Right renal cortex interstitium (tissue), 3 donors: ENCODE measurements around the gene TKTL1. TPM values are rescaled to one million over a fixed set of nuclear protein-coding genes. Genes with fewer than 3 reads are reported as not detected.
"Not testable (repeated sequence)": the region's sequence is repeated elsewhere in the genome, so short reads cannot be mapped to it uniquely, and the experiment has no call there.

Experiments used
- DNase-seq, 3 donors: peaks; one replicate each; pipeline ENCODE4 v3.0.0-alpha.2; 2013; ENCODE audit warnings: low read depth in 3 of 3, low spot score in 2 of 3
- polyA plus RNA-seq, 3 donors: library from polyadenylated mRNA; unstranded; fragments of 120-200 nt; gene quantifications; one replicate each; pipeline ENCODE4 v1.2.1, GENCODE V29; 2013; ENCODE audit not compliant: insufficient read length in 3 of 3

The TKTL1 gene
- polyA plus RNA-seq, 3 donors: 0.28 to 0.76 (median 0.45) TPM

DNA sequence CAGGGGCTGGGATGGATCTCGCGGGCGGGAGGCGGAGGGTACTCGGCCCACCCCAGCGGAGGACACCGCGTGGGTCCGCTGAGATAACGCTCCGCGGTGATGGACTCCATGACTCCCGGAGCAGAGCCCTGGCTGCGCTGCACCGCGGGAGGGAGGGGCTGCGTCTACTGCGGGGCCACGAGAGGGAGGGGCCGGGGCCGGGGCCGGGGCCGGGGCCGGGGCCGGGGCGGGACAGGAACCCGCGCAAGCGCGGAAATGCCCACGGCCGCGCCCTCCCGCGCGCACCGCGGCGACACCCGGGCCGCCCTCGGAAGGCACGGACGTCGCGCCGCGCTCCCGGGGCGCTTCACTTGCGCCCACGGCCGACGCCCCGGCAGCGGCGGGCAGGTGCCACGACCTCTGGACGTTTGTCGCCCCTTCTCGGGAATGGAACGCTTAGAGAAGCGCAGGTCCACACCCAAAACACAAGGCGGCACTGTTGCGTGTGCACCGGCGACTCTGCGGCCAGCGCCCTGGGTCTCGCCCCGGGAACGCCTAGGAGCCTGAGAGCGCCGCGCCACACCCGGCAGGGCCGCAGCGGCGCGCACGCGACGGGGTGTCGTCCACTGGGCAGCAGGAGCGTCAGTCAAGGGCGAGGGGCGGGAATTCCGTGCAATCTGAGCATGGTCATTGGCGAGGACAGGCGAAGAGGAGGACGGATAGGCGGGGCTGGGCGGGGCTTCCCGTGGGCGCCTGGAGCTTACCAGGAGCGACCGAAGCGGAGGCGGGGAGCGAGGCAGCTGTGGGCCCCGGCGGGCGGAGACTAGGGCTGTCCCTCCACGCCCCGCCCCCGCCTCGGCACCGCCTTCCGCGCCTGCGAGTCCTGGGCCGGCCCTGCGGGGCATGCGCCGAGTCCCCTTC lies 46.1 kb downstream of the TKTL1 start:
- not testable (repeated sequence) for DNase-seq

DNA sequence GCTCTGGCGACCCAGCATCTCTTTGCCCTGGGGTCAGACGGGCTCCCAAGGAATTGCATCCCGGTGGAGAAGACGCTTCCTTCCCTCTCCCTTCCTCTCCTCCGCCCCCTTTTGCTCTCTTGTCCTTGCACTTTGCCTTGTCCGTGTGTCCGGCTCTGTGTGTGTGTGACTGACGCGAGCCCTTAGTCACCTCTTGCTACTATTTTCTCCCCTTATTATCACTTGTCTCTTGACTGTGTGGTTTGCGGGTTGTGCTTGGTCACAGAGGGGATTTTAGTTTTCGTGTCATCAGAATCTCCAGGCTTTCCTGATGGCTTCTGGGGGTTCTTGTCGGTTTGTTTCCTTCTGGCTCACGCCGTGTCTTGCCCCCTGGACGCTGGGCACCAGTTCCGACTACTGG lies 47.5 kb downstream of the TKTL1 start:
- DNase-seq: not testable (repeated sequence)

DNA sequence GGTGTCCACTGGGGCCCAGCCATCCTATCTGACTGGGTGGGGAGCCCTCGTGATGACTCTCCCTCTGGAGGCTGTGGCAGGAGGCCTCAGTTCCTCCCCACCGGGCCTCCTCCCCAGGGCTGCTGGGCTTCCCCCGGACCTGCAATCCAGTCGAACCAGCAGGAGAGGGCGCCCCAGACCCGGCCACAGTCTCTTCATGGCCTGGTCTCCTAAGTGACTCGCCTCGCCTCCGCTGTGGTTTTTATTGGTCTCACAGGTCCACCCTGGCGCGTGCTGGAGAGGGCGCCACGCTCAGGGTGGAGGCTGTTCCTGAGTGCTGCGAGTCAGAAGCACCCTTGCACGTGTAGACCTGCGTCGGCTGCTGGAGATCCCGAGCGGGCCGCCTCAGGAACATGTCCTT lies 48.0 kb downstream of the TKTL1 start:
- not testable (repeated sequence) for DNase-seq

DNA sequence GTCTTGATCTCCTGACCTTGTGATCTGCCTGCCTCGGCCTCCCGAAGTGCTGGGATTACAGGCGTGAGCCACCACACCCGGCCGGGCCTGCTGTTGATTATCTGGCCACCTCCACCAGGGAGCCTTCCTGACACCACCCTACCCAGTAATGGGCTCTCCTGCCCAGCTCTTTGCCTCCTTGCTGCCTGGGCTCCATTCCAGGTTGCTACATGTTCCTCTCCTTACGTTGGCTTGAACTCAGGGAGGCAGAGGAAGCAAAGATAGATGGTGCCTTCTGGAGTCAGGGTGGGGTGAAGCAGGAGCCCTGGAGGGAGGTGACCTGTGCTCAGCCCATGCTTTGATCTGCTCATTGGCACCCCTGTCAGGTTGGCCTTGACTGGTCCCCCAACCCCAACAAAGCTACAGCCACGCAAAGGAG lies 52.5 kb downstream of the TKTL1 start:
- no peak for DNase-seq

DNA sequence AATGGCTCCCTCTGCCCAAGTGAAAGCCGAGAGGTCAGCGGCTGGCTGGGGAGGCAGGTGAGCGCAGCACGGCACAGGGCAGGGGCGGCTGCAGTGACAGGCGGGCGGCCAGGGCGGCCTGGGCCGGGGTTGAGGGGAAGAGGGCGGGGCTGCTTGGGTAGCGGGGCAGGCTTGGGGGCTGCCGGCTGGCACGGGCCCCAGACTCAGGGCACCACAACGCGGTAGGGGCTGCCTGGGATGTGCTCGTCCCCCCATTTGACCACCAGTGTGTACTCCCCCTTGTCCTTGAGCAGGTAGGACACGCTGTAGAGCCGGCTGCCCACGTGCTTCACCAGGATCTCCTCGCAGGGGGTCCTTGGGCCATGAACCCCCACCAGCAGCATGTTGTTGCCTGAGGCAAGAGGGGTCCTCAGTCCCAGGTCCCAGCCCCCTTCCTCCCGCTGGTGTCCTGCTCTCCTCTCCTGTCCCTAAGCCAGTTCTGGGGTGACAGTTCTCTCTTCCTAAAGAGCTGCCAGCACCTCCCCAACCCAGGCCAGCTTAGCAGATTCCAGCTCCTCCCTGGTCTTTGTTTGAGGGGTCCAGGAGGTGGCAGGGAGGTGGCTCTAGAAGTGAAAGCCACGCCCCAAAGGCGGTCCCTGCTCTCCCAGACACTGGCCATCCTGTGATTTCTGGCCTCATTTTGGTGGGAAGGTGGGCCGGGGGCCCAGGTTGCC lies 53.2 kb downstream of the TKTL1 start:
- DNase-seq: no peak

DNA sequence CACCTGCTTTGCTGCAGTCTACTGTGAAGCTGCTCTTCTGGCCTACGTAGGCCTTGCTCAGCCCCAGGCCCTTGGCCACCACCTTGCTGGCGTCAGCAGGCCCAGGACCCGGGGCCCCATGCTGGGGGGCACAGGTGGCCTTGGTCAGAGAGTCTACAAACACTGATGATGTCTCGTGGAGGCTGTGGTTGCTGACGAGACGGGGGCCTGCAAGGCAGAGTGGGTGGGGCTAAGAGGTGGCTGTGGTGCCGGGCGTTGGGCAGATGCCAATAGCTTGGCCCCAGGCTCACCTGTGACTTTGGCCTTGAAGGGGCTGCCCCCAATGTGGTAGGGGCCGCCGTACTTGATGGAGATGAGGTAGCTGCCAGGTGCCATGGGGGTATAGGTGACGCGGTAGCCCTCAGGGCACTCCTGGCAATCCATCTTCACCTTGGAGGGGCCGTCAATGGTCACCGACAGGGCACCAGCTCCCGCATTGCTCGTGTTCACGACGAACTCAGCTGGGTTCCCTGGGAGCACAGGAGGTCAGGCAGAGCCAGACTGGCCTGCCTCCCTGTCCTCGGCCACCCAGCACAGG lies 53.9 kb downstream of the TKTL1 start:
- DNase-seq: no peak

DNA sequence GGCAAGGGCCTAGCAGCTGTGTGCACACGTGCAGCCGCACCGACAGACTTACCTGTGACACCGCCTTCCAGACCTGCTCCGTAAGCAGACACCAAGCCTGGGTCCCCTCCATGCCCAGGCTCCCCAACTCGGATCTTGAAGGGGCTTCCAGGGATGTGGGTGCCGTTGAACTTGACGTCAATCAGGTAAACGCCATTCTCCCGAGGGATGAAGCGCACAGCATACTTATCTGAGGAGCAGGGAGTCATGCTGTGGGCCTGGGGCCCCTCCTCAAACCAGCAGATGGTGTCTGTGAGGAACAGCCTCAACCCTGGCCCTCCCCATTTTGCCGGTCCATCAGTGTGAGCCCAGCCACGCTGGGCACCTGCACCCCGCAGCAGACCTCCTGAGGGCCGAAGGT lies 54.4 kb downstream of the TKTL1 start:
- no peak for DNase-seq

DNA sequence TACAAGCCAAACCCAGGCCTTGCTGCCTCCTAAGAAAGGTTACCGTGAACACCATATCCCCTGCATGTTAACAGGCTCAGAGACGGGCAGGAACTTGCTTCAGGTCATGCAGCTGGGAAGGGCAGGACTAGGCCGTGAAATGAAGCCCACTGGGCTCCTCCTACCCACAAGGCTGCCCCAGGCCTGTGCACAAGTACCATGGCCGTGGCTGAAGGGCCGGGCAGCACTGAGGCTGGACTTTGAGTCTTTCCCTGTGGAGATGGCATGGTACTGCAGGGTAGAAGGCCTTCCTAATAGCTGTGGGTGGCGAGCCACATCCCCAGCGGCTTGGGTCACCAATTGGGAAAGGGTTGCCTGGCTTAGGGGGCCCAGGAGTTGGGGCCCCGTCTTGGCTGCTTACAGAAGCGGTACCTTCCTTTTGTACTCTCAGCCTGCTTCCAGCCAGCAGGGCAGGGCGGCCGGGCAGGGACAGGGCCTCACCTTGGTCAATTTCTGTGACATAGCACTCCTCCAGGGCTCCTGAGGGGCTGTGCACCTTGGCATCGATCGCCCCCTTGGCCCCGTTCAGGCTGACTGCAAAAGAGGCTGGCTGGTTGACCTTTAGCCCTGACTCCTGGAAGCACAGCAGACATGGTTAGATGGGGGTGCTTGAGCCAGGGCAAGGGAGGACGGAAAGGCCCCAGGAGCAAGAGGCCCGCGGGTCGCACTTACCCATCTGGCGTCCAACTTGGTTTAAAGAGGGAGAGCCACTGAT lies 55.0 kb downstream of the TKTL1 start:
- no peak for DNase-seq

DNA sequence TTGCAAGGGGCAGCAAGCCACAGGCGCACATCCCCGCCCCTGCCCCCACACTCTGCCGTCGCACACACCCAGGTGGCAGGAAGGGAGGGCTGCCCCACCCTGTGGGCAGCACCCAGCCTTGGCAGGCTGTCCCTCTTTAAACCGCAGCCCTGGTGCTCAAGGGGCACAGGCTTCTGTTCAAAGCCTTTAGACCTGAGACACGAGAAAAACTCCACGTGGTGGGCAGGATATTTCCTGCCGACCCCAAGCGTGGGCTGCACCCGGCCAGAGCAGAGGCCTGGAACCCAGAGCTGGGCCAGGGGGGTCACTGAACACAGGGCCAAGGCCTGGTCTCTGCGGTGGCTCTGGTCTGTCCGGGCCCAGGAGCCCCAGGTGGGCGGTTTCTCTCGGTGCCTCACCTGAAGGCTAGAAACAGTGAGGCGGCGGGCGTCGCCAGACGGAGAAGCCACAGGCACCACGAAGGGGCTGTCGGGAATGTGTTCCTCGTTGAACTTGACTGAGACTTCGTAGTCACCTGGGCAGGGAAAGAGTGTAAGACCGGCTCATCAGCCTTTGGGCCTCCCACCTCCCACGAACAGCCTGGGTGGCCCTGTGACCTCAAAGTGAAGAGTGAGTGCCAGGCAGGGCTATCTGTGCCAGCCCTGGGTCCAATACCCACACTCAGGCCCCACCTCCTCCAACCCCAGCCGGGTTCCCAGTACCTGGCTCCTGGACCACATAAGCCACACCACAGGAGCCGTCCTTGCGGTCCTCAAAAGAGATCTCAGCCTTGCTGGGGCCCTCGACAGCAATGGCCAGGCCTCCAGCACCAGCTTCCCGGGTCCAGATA lies 55.8 kb downstream of the TKTL1 start:
- no peak for DNase-seq

DNA sequence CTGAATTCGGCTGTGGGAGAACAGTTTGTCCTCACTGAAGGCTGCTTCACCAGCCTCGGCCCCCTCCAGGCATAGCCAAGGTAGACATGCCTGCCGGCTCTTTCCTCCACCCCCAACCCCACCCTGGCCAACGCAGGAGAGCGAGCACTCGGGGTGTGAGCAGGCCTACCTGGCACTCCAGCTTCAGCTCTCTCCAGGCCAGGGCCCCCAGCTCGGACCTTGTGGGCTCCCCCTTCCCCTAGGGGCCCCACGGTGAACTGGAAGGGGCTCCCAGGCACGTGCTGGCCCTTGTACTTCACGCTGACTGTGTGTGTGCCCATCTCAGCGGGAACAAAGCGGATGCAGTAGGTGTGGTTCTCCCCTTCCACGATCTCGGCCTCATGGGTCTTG lies 56.4 kb downstream of the TKTL1 start:
- no peak for DNase-seq

DNA sequence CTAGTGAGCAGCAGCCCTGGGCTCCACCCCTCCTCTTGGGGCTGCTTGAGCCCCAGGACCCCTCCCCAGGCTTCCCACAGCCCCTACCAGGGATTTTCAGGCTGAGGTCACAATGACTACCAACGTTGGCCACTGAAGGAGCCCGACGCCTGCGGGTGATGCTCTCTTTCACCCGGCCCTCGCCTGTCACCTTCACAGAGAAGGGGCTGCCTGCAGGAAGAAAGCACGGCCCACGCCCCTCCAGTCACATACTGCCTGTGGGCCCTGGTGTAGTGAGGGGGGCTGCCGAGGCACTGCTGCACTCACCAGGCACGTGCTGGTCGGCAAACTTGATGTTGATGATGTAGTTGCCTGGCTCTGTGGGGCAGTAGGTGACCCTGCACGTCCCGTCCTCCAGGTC lies 56.9 kb downstream of the TKTL1 start:
- no peak for DNase-seq

DNA sequence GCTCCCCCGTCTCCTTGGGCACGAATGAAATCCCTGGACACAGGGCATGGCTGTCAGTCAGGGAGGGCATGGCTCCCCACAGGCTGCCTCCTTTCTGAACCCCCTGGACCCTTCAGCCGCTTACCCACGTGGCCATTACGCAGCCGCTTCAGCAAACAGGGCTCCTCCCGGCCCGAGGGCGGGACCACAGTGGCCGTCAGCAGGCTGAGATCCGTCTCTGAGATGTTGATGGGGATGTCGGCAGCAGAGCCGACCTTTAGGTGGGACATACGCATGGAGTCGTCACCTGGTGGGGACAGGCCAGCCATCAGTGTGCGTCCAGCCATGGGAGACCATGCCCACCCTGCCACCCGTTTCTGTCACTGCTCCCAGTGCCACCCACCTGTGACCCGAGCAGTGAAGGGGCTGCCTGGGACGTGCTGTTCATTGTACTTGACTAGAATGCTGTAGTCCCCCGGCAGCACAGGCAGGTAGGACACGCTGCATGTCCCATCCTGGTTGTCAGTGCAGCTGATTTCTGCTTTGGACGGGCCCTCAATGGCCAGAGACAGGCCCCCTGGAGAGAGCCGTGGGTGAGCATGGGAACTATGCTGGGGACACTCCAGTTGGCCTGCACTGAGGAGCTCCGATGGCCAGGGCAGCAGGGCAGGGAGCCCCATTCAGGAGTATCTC lies 57.7 kb downstream of the TKTL1 start:
- DNase-seq: no peak

DNA sequence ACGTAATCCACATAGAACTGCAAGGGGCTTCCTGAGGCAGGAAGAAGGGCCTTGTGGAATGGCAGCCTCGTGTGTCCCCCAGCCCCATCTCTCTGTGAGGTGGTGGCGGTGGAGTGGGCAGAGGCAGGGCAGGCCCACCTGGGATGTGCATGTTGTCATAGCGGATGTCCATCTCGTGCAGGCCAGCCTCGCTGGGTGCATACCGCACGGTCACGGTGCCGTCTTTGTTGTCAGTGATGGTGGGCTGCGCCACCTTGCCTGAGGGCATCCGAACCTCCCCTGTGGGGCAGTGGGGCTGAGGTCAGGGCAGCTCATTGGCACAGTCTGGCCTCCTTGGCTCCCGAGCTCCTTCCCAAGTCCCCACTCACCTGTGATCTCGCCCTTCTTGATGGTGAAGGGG lies 58.4 kb downstream of the TKTL1 start:
- DNase-seq: no peak

DNA sequence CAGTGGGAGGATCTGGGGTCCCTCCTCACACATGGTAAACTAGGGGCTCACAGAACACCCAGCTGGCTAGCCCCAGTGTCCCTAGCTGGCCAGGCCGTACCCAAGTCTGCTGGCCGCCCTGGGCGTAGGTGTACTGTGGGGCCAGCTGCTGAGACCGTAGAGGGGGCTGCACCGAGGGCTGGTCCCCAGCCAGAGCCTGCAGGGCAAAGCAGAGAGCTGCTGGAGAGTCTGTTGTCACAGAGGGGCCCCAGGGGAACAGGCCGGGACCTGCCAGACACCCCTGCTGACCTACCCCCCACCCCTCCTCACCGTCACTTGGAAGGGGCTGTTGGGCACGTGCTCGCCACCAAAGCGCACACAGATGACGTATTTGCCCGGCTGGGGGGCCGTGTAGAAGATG lies 58.9 kb downstream of the TKTL1 start:
- DNase-seq: no peak

DNA sequence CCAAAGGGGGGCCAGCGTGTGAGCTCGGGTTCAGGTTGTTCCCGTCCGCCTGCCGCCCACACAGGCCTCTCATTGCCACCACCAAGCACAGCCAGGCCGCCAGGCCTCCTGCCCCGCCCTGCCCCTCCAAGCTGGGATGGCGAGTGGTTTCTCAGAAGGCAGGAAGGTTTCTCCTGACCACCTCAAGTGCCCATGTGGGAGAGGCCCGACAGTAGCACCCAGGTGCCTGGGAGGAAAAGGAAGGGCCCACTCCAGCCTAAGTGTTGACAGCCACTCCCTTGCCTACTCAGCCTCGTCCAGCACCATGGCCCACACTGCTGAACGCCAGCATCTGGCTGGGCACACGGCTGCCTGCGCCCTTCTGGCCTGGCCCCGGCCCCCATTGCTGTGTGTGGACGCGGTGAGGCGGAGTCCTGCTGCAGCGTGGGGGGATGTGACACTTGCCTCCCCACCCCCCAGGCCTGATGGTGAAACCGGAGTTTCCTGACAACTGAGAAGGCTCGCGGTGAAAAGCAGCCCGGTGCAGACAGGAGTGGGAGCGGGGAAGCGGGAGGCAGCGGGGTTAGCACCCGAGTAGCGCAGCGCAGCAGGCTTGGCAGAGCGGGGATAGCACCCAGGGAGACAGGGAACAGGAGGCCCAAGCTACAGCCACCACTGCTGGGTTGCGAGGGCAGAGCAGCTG lies 59.6 kb downstream of the TKTL1 start:
- DNase-seq: no peak

DNA sequence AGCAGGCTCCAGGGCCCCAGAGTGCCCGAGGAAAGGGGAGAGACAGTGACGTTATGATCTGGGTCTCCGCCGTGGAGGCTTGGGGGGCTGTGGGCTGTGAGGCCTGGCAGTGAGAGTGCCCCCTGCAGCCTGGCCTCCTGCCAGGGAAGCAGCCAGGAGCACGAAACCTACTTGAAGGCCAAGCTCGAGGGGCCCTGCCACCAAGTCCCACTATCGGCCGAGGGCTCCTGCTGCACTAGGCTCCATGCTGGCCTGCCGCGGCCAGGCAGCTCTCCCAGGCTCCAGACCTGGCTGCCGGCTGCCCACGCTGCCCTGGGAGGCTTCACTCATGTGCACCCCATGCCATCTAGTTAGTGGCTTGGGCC lies 60.2 kb downstream of the TKTL1 start:
- DNase-seq: no peak

DNA sequence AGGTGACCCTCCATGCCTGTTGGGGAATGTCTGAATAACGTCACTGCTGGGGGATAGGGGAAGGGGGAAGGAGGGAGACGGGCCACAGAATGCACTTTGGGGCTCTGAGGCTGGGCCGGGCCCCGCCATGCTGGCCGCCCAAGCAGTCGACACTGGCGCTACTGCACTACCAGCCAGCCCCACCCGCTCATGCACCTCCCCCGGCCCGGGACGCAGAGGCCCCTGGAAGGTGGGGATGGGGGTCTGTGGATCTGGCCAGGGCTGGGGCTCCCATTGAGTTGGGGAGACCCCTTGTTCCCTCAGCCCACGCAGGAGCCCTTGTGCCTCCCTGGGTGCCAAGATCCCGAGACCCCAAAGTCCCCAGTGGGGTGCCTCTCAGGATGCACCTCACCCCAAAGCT lies 61.0 kb downstream of the TKTL1 start:
- DNase-seq: no peak

DNA sequence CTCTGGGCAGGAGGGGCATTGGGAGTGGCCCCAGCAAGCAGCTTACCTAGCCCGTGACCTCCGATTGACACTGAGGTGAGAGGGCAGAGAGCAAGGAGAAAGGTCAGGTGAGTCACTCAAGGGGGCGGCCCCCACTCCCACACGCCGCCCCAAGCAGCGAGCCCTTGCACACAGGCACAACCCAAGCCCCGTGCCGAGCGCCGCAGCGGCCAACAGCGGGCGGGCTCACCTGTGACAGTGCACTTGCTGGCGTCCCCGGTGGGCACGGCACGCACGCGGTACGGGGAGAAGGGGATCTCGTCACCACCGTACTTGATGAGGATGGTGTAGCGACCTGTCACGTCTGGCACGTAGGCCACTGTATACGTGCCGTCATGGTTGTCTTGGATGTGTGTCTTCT lies 61.6 kb downstream of the TKTL1 start:
- no peak for DNase-seq

DNA sequence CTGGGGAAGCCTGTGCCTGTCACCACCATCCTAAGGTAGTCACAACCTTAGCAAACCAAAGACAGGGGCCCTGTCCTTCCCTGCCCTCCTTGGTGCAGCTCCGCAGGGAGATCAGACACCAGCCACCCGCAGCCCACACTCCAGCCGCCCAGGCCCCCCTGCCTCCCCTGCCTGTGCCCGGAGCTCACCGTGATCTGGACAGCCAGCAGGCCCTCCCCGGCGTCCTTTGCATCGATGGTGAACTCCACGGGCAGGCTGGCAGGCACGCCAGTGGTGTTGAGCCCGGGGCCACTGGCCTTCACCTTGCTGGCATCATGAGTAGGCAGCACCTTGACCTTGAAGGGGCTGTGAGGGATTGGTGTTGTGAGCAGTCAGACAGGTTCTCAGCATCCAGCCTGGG lies 62.4 kb downstream of the TKTL1 start:
- no peak for DNase-seq
